Measurements from ENCODE around the gene PTPRF.
"Not testable (repeated sequence)": the region's sequence is repeated elsewhere in the genome, so short reads cannot be mapped to it uniquely, and the experiment has no call there.

PTPRF gene

GRCh38 chr1:43539726-43540434 is 9.2 kb downstream of the PTPRF start:
- Mint-ChIP-seq H3K4me1 (peaks cover 11% of the 10 kb centered on the region), H3K27ac (no peak overlapping the region), H3K4me3 (no peak overlapping the region), H3K27me3 (no peaks in the 10 kb centered on the region), H3K9me3 (no peaks in the 10 kb centered on the region)
- DNase-seq = no peak
- no peak for ATAC-seq

DNA sequence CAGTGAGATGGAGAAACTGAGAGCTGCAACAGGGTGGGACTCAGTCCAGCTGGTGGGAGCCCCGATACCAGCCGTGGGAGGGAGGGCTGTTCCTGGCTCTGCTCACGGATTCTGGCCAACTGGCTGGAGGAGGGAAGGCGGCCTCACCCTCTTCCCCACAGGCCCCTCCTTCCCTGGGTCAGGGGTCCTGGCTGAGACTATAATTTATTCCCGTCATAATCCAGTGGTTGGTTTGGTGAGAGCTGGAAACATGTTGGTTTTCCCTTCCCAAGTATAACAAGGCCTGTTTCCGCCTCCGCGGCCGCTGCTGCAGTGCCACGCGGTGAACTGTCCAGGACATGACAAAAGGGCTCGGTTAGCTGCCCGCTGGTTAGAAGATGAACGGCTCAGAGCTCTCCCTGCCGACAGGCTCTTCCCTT is 10.0 kb downstream of the PTPRF start:
- Mint-ChIP-seq H3K4me3 (no peak overlapping the region), H3K4me1 (peaks cover 11% of the 10 kb centered on the region), H3K27me3 (no peaks in the 10 kb centered on the region), H3K27ac (no peak overlapping the region), H3K9me3 (no peaks in the 10 kb centered on the region)
- DNase-seq = no peak
- no peak for ATAC-seq

DNA sequence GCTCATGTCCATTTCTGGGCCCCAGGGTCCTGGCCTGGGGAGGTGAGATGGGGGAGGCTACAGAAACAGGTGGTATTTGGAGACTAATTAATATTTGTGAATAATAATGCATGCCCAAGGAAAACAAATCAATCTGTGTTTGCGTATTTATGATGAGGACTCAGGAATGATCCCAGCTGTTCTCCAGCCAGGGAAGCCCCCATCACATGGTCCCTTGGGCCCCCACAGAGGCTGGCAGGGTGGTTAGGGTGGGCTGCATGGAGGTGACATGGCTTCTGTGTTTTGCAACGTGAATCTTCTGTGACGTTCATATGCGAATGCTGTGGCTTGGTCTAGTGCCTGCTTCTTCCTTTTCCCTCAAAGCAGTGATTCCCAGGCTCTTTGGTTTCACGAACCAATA is 10.5 kb downstream of the PTPRF start:
- Mint-ChIP-seq H3K4me3 (no peak overlapping the region), H3K27me3 (no peaks in the 10 kb centered on the region), H3K4me1 (peaks cover 11% of the 10 kb centered on the region), H3K9me3 (no peaks in the 10 kb centered on the region), H3K27ac (no peak overlapping the region)
- no peak for ATAC-seq
- no peak for DNase-seq

DNA sequence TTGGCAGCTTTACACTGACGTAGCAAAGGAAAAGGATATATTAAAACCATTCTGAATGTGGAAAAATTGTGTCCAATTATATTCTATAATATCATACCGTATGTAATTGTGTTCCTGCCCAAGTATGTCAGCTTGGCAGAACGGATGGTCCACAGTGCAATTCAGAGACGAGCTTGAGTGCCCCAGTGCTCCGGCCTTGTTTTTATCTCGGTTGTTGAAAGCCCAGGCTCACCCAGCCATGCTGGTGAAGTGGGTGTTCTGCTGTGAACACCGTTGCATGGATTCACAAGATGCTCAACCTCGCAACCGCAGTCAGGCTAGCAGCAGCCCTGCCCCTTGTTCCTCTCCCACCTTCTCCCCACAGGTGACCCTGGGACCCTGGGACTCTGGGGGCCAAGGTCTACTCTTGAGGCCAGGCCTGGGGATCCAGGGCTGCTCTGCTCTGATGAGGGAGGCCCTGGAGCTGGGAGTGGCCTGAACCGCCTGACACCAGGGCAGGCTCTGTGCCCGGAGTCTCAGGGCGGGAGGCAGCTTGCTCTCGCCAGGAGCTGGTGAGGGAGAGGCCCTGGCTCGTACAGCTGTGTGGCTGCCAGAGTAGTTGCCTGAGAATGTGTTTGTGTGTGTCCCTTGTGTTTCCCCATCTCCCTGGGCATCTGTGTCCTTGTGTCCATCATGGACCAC is 11.2 kb downstream of the PTPRF start:
- Mint-ChIP-seq H3K9me3 (no peaks in the 10 kb centered on the region), H3K4me3 (no peak overlapping the region), H3K27ac (no peak overlapping the region), H3K27me3 (no peaks in the 10 kb centered on the region), H3K4me1 (peaks cover 11% of the 10 kb centered on the region)
- DNase-seq (no peak), ATAC-seq (no peak)

GRCh38 chr1:43542527-43543458 is 12.1 kb downstream of the PTPRF start:
- peaks cover 11% of the 10 kb centered on the region for H3K4me1 Mint-ChIP-seq
- no peaks in the 10 kb centered on the region for H3K27me3 Mint-ChIP-seq
- no peak for ATAC-seq
- no peak overlapping the region for H3K27ac Mint-ChIP-seq
- no peak overlapping the region for H3K4me3 Mint-ChIP-seq
- H3K9me3 Mint-ChIP-seq = no peaks in the 10 kb centered on the region
- no peak for DNase-seq

- no peak for DNase-seq
- Mint-ChIP-seq H3K4me3 (no peak overlapping the region), H3K4me1 (peaks cover 11% of the 10 kb centered on the region)
These were observed 12.9 kb downstream of the PTPRF start for GRCh38 chr1:43543567-43543966.

DNA sequence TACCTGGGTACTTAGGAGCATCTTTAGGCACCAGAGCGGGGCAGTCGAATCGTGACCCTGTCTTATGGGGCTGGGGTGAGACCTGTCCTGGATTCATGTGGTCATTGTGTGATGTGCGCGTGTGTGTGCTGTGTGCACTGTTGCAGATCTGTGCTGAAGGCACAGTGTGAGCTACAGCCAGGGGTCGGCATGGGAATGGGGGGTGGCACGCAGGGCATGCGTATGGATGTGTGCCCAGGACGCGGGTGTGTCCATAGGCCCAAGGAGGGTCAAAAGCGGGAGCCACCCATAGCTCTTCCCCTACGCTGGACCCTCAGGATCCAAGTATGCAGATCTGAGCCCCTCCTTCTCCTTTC is 14.6 kb downstream of the PTPRF start:
- ATAC-seq (no peak), DNase-seq (no peak)
- Mint-ChIP-seq H3K27ac (peak overlapping the region in 1 of 2 donors; percentile 43), H3K27me3 (peaks cover 16% of the 10 kb centered on the region), H3K4me3 (no peak overlapping the region), H3K9me3 (no peaks in the 10 kb centered on the region), H3K4me1 (no peaks in the 10 kb centered on the region)

More at GRCh38 chr1:43543567-43543966, 12.9 kb downstream of the PTPRF start:
- ATAC-seq = no peak
- H3K9me3 Mint-ChIP-seq = no peaks in the 10 kb centered on the region
- peaks cover 1% of the 10 kb centered on the region for H3K27me3 Mint-ChIP-seq
- peak overlapping the region in 1 of 2 donors; percentile 10 for H3K27ac Mint-ChIP-seq

DNA sequence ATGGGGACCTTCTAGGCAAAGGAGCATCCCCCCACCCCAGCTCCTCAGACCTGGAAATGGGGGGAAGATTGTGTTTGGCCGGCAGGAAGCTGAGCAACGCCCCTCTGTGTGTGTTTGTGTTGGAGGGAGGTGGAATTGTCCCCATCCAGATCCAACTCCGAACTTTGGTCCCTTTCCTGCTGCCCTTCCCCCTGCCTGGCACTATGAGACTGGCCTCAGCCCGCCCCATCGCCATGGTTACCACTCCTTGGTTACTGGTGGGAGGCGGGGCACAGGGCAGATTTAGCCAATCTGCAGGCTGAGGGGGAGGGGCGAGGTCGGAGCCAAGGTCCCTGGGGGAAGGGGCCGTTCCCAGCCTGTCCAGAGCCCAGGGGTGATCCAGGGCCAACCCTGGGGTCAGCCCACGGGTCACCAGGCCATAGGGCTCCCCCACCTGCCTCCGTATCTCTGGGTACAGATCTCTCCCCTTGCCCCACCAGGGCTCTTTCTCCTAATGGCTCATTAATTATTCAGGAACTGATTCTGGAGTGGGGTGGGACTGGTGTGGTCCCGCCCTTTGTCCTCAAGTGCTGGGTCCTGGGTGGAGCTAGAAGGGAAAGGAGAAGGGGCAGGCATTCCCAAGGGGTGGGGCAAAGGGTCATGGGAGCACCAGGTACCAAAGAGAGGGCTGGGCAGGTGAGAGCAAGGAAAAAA is 15.2 kb downstream of the PTPRF start:
- Mint-ChIP-seq H3K4me1 (no peaks in the 10 kb centered on the region), H3K4me3 (no peak overlapping the region), H3K9me3 (no peaks in the 10 kb centered on the region), H3K27me3 (peaks cover 21% of the 10 kb centered on the region), H3K27ac (peak overlapping the region in 1 of 2 donors; percentile 21)
- no peak for DNase-seq
- no peak for ATAC-seq

- no peak overlapping the region for H3K4me3 Mint-ChIP-seq
- H3K9me3 Mint-ChIP-seq = no peaks in the 10 kb centered on the region
- H3K4me1 Mint-ChIP-seq = no peaks in the 10 kb centered on the region
- ATAC-seq = no peak
- peak overlapping the region in 1 of 2 donors; percentile 21 for H3K27ac Mint-ChIP-seq
- DNase-seq = no peak
- H3K27me3 Mint-ChIP-seq = peaks cover 28% of the 10 kb centered on the region
These were observed 15.9 kb downstream of the PTPRF start for GRCh38 chr1:43546388-43547100.

- Mint-ChIP-seq H3K27ac (peak overlapping the region; percentile 68 to 73), H3K4me1 (no peaks in the 10 kb centered on the region), H3K4me3 (no peak overlapping the region), H3K9me3 (no peaks in the 10 kb centered on the region), H3K27me3 (peaks cover 38% of the 10 kb centered on the region)
- DNase-seq (no peak), ATAC-seq (no peak)
These were observed 16.9 kb downstream of the PTPRF start for GRCh38 chr1:43547538-43548072.

GRCh38 chr1:43548285-43549271 is 17.9 kb downstream of the PTPRF start:
- Mint-ChIP-seq H3K9me3 (no peaks in the 10 kb centered on the region), H3K27me3 (peaks cover 42% of the 10 kb centered on the region), H3K4me1 (no peaks in the 10 kb centered on the region), H3K4me3 (no peak overlapping the region), H3K27ac (peak overlapping the region in 1 of 2 donors; percentile 38)
- no peak for ATAC-seq
- no peak for DNase-seq

DNA sequence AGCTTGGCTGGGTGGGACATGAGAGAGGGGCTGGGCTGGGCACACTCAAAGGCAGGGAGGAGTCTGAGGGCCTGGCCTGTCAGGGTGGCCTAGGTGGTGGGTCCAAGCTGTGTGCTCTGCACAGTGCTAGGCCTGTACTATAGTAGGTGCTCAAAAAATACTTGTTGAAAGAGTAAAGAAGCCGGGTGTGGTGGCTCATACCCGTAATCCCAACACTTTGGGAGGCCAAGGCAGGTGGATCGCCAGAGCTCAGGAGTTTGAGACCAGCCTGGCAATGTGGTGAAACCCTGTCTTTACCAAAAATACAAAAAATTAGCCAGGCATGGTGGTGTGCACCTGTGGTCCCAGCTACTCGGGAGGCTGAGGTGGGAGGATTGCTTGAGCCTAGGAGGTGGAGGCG is 18.7 kb downstream of the PTPRF start:
- Mint-ChIP-seq H3K27me3 (peaks cover 49% of the 10 kb centered on the region), H3K4me3 (peak overlapping the region; percentile 16 to 62)

GRCh38 chr1:43549921-43550597 is 19.4 kb downstream of the PTPRF start:
- peak overlapping the region; percentile 43 to 76 for H3K4me3 Mint-ChIP-seq

More for the DNA sequence above, 18.7 kb downstream of the PTPRF start:
- not testable (repeated sequence) for DNase-seq, H3K9me3 Mint-ChIP-seq, ATAC-seq, H3K4me1 Mint-ChIP-seq
- H3K27ac Mint-ChIP-seq = peak overlapping the region; percentile 38 to 91

More at GRCh38 chr1:43549921-43550597, 19.4 kb downstream of the PTPRF start:
- Mint-ChIP-seq H3K4me1 (peaks cover 6% of the 10 kb centered on the region), H3K27ac (peak overlapping the region in 1 of 2 donors; percentile 91), H3K27me3 (peaks cover 49% of the 10 kb centered on the region), H3K9me3 (no peaks in the 10 kb centered on the region)
- no peak for ATAC-seq
- no peak for DNase-seq
